A549 treated with AZD9567 at 1 μM for 4 hours (cell line): ENCODE results near the gene STARD8. TPM values are rescaled to one million over a fixed set of nuclear protein-coding genes. Genes with fewer than 3 reads are reported as not detected.

Experiments
- total RNA-seq: library from RNA; stranded (reverse); fragments of 200-300 nt; extraction: Qiagen RNA extraction; gene quantifications from 5 replicates; pipeline ENCODE4 v1.2.3, GENCODE V29; 2022; ENCODE audit not compliant: insufficient read depth

Gene STARD8, protein sequence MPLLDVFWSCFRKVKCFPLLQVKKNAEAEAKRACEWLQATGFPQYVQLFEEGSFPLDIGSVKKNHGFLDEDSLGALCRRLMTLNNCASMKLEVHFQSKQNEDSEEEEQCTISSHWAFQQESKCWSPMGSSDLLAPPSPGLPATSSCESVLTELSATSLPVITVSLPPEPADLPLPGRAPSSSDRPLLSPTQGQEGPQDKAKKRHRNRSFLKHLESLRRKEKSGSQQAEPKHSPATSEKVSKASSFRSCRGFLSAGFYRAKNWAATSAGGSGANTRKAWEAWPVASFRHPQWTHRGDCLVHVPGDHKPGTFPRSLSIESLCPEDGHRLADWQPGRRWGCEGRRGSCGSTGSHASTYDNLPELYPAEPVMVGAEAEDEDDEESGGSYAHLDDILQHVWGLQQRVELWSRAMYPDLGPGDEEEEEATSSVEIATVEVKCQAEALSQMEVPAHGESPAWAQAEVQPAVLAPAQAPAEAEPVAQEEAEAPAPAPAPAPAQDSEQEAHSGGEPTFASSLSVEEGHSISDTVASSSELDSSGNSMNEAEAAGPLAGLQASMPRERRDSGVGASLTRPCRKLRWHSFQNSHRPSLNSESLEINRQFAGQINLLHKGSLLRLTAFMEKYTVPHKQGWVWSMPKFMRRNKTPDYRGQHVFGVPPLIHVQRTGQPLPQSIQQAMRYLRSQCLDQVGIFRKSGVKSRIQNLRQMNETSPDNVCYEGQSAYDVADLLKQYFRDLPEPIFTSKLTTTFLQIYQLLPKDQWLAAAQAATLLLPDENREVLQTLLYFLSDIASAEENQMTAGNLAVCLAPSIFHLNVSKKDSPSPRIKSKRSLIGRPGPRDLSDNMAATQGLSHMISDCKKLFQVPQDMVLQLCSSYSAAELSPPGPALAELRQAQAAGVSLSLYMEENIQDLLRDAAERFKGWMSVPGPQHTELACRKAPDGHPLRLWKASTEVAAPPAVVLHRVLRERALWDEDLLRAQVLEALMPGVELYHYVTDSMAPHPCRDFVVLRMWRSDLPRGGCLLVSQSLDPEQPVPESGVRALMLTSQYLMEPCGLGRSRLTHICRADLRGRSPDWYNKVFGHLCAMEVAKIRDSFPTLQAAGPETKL
- total RNA-seq: 1.2 to 2.0 TPM (median 1.7 TPM) in 4 of 5 replicates, not detected in the other

DNA sequence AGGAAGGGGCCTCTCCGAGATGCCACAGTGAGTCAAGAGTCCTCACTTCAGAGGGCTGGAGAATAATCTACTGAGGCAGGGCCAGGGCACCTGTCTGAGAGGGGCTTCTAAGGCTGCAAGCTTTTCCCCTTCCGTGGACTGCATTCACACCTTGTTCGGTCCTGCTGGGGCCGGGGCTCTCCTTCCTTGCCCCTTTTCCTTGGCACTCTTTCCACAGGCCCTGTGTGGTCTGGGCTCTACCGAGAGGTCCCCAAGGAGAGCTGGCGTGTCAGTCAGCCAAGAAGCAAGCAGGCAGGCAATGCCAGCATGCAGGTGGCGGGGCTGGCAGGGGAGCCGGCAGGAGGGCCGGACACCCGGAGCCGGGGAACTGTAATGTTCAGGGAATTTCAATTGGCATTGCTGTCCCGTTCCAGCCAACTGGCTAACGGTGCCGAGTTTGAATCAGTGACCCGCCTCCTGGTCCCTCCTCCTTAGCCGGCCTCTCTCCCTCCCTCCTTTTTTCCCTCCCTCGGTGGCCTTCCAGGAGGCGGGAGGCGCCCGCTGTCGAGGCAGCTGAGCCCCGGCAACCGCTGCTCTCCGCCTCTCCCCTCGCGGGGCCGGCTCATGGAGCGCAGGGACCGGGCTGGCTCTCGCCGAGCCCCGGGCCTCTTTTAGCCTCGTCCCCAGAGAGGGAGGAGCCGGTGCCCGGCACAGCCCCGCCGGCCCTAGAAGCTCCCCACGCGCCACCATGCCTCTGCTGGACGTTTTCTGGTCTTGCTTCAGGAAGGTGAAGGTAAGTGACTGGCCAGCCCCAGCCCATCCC is at the start of gene STARD8:
STARD8 (plus strand) TSS at position 511 of the 802 bp plus-strand sequence; CDS start at position 728, 217 bp downstream.

Other genes starting within 250 kb of the STARD8 start
- 1.3 to 7.3 TPM (median 1.8 TPM) in 5 replicates for gene OPHN1, start 214.2 kb upstream of the STARD8 start, total RNA-seq
- gene YIPF6, start 148.6 kb upstream of the STARD8 start, total RNA-seq: 19.3 to 32.4 TPM (median 28.5 TPM) in 5 replicates
- 7.6 to 10.3 TPM (median 9.4 TPM) in 5 replicates for gene EFNB1, start 181.4 kb downstream of the STARD8 start, total RNA-seq